Limb (tissue), 2 donors: Measurements from ENCODE around the gene DCUN1D1.

ENCODE experiments used
- DNase-seq, 2 donors: peaks; one replicate each; pipeline ENCODE4 v3.0.0-alpha.2; 2016; ENCODE audit errors: extremely low spot score in 2 of 2

Gene DCUN1D1

DNA sequence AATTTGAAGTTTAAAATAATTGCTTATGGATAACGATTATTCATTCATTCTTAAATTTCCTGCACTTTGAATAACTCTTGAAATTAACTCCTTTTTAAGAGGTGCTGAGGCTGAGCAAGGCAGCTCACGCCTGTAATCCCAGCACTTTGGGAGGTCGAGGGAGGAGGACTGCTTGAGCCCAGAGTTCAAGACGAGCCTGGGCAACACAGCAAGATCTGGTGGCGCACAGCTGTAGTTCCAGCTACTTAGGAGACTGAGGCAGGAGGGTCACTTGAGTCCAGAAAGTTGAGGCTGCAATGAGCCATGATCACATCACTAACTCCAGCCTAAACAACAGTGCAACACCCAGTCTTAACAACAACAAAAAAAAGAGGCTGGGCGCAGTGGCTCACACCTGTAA is 8.0 kb downstream of the DCUN1D1 start:
- DNase-seq, result no peak

DNA sequence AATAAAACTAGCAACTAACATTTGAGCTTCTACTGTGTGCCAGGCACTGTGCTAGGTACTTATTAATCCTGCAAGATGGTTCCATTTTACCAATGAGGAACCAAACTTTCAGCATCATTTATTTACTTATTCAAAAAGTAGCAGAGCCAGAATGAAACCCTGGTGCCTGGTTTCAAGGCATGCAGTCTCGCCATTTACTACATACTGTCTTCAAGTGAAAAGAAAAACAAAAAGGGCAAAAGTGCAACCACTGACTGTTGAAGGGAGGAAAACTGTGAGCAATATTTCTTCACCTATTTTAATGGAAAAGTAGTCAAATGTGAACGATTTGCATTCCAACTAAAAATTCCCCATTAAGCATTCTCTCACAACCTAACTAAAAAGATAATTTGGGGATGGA is 8.7 kb downstream of the DCUN1D1 start:
- DNase-seq, result no peak

DNA sequence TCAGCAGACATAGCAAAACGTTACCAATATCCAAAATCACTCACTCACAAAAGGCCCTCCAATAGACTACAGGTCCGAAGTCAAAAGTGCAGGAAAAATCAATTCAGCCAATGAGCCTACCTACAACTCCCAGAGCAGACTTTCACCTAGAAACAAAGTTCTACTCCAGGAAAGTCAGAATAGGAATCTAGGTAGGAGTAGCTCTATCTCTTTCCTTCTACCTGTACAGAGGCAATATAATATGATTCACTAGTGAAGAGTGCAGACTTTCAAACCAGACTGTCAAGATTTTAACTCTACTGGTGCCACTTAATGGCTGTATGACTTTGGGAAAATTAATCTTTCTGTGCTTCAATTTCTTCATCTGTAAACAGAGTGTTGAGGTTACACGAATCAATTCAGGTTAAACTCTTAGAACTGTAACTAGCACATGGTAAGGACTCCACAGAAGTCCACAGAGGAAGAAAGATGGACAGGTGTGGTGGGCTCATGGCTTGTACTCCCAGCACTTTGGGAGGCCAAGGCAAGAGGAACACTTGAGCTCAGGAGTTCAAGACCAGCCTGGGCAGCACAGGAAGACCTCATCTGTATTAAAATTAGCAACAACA is 9.4 kb downstream of the DCUN1D1 start:
- no peak for DNase-seq

DNA sequence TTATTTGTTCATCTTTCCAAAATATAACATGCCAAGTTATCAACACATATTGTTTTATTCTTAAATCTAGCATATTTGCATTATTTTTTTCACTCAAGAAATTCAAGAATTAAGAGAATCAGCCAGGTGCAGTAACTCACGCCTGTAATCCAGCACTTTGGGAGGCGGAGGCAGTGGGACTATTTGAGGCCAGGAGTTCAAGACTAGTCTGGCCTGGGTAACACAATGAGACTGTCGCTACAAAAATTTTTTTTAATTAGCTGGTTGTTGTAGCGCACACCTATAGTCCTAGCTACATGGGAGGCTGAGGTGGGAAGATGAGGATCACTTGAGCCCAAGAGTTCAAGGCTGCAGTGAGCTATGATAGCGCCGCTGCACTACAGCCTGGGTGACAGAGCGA is 10.5 kb downstream of the DCUN1D1 start:
- DNase-seq, result no peak

DNA sequence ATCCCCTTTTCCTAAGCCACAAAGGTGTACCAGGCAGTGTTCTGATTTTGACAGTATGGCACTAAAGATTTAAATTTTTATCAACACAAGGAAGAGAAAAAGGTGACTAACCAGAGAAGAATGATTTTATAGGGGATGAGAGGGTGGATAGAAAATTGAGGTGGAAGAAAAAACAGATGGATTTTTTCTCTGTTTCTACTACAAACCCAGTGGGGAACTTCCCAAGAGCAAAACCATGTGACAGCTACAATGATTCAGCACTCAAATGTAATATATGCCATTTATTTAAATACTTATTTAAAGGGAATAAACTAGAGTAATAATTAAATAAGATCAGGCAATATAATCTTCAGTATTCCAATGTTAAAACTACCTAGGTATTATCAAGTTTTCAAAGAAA is 11.1 kb downstream of the DCUN1D1 start:
- DNase-seq, result no peak

DNA sequence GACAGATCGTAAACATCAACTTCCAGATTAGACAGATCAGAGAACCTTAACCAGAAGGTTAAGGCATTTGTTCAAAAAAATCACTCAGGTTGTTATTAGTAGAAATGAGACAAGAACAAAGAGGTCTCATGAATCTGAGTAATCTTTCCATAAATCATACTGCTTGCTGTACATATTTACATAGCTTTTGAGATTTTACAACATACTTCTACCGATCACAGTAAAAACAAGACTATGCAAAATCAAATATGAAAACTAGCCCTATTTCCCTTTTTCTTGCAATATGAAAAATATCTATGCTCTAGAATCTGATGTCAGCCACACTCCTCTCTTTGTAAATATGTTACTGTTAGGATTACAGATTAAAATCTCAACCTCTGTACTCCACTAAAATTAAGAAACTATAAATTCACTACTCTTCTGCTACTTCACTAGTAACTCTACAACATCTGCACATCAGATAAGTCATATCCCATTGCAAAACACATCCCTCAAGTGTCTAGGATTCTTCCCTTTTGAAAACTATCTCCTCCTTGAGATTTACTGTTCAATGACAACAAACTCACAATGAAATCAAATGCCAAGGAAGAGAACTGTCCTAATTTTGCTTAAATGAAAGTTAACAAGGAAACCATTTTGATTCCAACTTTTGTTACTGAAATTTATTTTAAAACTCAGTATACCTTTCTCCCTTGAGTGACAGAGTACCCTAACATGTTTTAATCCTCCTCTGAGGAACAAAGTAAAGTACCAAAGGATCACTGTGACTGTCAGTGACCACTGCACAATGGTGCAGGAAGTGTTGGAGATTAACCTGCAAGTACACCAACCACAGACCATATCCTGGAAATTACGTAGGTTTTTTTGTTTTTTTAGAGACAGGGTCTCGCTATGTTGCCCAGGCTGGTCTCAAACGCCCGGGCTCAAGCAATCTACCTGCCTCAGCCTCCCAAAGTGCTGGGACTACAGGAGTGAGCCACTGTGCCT is 12.8 kb downstream of the DCUN1D1 start:
- DNase-seq, result no peak

DNA sequence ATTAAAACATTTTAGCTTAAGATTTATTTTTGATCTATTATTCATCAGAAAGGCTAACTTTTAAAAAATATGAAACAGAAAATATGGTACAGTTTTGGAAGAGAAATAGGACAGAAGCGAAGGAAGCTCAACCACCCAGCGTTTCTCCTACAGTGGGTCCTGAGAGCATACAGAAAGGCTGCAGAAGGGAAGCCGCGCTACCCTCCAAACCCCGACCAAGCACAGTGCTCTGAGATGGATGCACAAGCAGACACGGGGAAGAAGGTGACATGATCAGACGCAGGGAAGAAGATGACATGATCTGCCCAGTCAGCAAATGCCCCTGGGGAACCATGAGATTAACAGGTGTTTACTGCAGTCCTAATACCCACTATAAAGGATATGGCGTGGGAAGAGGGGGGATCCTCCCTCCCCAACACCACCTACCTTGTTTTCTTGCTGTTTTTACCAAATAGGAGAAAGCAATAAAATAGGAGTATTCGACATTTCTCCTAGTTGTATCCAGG is 14.4 kb downstream of the DCUN1D1 start:
- no peak for DNase-seq

DNA sequence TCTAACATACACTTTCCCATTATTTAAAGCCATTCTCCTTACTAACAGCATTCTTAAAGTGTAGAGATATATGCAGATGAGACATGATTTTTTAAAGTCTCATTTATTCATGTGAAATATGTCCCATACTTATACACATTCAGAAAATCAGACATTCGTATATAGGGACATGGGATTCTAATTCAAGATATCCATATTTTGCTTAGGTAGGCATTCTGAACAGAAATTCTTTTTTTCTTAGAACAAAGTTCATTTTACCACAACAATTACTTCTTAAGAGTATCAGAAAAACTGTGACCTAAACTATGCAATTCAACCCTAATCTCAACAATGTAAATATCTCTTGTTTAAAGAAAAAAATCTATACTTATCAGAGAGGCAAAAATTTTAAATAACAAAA is 16.2 kb downstream of the DCUN1D1 start:
- DNase-seq, result no peak

DNA sequence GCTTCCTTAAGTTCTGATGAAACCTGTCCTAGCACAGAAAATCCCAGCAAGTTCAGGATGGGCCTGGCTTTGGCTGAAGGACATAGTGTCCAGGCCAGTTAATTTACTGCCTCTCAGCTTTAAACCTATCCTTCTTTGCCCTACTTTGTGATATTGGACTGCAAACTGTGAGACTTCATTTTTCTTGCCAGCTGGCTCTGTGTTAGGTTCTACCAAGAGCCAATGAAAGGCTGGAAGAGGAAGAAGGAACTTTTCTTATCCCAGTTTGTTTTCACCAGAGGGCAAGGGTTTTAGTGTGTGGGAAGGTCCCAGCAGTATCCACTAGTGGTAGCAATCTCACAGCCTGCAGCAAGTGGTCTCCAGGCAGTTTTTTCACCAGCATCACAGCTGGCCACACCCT is 18.2 kb downstream of the DCUN1D1 start:
- DNase-seq, result no peak

DNA sequence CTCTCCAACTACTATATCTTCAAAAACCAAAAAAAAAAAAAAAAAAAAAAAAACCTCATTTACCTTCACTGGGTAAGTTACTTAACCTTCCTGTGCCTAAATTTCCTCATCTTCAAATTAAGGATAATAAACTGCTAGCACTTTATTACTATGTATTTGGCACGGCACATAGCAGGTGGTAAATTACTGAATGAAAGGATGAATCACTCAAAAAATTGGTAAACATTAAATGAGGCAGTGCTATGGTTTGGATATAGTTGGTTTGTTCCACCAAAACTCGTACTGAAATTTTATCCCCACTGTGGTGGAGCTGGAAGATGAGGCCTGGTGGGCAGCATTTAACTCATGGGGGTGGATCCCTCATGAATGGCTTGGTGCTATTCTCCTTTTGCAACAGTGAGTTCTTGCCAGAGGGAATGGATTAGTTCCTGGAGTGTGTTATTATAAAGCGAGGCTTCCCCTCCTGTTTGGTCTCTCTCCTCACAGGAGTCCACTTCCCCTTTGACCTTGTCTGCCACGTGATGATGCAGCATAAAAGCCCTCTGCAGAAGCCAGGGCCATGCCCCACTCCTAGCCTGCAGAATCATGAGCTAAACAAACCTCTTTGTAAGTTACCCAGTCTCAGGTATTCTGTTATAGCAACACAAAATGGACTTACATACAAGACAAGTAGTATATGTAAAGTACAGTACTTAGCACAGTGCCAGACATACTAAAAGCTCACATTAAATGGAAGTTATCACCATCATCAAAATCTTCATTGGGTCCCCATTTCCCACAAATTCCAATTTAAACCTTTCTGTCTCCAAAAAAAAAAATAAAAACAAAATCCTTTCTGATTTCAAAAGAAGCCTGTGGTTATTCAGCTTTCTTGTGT is 20.6 kb downstream of the DCUN1D1 start:
- DNase-seq, result no peak

DNA sequence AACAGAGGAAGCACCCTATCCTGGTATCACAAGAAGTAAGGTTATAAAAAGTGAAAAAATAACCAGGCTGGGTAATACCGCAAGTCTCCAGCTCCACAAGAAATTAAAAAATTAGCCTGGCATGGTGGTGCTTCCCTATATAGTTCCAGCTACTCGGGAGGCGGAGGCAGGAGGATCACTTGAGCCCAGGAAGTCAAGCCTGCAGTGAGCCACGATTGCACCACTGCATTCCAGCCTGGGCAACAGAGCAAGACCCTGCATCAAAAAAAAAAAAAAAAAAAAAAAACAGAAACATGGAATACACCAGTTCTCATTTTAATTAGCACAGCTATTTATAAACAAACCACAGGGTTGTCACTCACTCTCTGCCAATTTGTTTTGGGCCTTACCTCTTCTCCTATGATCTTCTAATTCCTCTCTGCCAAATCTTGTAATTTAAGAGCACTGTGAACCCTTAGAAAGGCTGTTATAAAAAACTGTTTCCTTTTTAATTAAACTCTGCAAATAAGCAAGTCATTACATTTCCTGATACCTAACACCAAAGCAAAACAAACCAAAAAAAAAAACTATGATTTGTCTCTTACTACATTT is 22.6 kb downstream of the DCUN1D1 start:
- DNase-seq, result no peak

DNA sequence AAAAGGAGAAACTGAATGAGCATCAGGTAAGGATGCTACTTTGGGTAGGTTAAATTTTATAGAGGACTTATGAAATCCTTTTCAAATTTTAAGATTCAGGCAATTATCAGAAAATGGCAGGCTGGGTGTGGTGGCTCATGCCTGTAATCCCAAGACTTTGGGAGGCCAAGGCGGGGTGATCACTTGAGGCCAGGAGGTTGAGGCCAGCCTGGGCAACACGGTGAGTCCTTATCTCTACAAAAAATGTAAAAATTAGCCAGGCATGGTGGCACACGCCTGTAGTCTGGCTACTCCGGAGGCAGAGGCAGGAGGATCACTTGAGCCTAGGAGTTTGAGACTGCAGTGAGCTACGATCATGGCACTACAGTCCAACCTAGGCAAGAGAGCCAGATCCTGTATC is 23.1 kb downstream of the DCUN1D1 start:
- DNase-seq, result no peak

DNA sequence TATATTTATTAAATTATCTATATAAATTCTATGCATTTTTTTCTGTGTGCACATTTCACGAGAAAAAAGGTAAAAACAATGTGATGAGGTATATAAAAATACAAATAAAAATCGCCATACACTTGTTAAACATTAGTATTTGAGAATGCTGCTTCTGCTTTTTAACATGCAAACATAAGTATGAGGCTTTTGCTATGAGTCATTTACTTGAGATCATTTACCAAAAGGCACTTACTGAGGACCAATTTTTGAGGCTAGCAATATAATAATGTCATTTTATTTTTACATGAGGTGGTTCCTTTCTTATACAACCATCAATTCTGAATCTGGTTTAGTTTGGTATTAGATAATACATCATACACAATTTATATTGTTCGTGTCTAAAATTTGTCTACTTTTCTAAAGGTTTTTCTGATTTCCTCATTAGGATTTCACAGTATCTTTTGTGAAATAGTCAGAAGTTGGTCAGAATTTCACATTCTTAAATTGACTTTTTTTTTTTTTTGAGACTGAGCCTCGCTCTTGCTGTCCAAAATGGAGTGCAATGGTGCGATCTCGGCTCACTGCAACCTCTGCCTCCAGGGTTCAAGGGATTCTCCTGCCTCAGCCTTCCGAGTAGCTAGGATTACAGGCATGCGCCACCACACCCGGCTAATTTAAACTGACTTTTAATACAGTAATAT is 25.6 kb downstream of the DCUN1D1 start:
- DNase-seq, result no peak

DNA sequence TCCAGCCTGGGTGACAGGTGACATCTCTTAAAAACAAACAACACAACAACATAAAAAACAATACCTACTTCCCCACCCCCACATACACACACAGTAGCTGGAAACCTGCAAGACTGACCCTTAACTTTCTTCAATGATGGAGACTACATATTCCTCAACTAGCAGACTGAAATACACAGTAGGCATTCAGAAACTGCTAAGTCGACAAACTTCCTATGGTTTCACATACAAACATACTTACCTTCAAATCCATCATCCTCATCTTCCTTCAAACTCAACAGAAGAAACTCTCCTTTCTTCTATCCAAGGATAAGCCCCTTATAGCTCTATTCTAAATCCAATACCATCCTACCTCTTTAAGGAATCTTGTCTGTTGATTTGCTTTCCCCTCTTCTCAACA is 30.6 kb downstream of the DCUN1D1 start:
- no peak for DNase-seq

DNA sequence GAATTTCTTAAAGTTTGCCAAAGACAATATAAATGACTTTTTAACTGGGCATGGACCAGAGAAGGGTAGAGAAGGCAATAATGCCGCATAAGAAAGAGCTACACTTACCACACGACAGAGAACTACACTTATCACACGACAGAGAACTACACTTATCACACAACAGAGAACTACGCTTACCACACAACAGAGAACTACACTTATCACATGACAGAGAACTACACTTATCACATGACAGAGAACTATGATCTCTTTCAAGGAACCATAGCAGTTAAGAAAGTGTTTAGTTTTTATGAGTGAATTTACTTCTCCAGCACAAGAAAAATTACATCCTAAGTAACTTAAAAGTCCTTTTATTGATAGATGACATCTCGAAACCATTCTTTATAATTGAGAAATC is 32.0 kb downstream of the DCUN1D1 start:
- no peak for DNase-seq

DNA sequence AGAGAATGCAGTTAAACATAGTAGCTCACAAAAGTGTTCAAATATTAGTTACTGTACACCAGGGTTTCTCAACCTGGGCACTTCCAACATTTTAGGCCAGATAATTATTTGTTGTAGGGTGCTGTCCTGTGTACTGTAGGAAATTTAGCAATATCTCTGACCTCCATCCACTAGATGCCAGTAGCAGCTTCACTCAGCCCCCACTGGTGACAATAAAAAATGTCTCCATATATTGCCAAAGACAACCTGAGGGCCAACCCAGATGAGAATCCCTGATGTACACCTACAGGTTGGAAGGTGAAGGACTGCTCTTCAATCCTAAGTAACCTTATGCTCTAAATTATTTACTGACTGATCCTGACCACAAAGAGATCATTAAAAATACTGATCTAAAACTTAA is 32.5 kb downstream of the DCUN1D1 start:
- no peak for DNase-seq

DNA sequence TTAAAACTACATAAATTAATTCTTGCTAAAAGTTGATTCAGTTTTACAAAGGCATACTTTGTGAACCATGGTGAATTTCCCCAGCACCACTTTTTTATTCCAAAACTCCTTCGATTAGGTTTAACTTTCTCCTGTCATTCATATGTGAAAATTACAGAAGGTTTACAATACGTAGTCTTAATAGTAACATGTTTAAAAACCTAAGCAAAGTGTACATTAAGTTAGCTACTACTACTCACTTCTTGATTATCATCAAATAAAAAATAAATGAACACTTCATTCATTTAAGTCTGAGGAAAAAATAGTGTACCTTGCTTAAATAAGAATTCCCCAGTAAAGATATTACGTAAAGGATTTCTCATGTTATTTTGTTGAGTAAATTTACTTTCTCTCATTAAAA is 38.6 kb downstream of the DCUN1D1 start:
- DNase-seq, result no peak

DNA sequence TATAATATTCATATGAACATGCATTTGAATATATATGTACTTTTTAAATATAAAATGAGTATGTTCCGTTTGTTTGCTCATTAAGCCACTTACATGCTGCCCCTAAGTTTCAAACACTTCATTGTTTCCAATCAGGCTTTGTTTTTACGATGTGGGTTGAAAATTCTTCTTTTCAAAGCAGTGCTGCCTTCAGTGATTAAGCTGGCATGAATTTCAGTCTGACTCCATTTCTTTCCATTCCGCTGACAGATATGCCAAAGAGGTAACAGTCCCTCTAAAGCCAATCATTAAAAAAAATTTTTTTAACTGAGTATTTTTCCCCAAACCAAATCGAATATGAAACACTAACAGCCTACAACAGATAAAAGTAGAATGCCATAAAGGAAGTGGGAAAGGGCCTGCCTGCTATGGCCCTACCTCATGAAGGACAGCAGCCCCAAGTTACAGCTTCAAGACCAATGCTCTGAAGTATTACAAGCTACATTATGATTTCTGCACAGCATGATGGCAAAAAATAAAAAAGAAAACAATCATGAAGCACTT is 40.0 kb downstream of the DCUN1D1 start:
- DNase-seq, result no peak

DNA sequence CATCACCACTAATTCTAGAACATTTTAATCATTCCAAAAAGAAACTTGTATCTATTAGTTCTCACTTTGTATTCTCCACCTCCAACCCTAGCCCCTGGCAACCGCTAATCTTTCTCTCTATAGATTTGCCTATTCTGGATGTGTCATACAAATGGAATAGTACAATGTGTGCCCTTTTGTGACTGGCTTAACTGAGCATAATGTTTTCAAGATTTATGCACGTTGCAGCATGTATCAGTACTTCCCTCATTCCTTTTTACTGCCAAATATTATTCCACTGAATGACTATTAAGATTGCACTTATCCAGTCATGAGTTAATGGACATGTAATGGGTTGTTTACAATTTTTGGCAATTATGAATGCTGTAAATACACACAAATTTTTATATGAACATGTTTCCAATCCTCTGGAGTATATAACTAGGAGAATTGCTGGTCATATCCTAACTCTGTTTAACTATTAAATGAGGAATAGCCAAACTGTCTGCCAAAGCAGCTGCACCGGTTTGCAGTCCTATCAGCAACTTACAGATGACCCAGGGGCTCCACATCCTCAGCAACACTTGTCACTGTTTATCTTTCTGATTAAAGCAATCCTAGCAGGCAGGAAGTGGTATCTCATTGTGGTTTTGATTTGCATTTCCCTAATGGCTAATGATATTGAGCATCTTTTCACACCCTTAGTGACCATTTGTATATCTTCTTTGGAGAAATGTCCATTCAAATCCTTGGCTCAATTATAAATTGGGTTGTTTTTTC is 42.9 kb downstream of the DCUN1D1 start:
- DNase-seq, result no peak

DNA sequence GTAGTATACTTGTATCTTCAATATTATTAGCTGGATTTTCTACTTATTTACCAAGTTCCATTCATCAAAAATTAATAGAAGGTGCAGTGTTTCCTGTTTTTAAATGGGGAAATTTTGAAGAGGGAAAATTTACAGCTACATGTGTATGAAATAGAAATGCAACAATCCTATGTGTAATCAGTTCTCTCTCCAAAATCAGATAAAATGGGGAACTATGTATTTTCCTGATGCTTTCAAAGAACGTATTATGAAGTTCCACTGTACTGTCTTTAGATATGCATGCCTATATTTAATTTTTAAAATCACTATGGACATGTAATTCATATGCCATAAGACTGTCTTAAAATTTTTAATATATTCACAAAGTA is 43.4 kb downstream of the DCUN1D1 start:
- no peak for DNase-seq
